Measurements from ENCODE around the gene TSPAN12.

The TSPAN12 gene

DNA sequence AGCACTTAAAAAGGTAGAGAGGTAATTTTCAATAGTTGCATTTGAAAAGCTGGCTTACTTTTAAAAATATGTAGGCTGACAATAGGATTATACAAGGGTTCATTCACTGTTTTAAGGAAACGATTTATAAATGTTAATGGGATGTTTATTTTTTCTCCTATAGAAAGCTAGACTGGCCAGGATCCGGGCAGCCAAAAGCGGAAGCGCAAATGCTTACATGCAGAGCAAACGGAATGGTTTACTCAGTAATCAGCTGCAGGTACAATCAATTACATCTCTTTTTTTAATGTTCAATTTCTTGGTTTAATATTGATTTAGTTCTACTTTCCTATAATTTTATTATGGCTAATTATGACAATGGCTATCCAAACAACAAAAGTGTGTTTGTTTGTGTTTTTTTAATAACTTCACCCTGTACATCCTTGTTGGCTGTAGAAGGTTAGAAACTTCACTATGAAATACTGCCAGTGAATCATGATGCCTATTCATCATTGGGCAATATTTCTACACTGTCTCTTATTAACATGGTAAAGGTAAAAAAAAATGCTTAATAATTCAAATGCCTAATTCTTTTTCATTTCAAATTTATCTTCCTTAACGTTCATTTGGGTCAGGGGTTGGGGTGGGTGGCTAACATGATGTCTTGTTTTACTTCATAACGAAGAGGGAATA, 116.4 kb downstream of the TSPAN12 start:
- DNase-seq, result no peak

DNA sequence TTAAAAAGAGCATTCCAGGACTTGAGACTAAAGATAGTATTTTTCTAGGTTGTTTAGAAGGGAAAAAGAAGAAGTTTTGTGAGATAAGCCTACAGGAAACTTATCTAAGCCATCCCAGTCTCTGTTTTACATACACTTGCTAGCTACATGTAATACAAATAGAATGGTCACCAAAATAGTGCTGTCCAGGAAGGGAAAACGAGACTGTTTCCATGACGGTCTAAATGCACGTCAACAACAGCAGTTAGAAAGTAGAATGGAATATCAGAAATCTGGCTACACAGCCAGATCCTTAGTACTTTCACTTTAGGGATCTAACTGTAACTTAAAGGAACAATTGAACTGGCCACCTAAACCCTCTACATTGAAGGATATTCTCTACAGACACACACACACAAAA, 117.6 kb downstream of the TSPAN12 start:
- DNase-seq, result peak; percentile 77

DNA sequence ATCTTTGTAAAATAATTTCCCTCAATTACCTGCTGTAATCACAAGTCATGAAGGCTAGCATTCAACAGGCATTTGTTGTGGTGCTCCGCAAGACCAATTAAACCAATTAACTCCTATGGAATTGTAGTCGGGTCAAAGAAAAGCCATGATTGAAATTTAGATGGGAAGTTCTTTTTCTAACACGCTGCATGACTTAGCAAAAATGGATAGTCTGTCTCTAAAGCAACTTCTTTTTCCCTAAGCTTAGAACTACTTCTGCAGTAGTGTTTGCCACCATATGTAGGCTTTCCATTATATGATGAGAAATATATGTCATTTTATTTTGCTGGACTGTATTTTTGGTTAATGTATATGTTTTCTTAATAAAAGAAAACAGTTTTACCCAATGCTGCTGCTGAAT, 119.1 kb downstream of the TSPAN12 start:
- peak; percentile 41 for DNase-seq
